Measurements from ENCODE around the gene ITGAL.

- no peak for TF ChIP-seq MAX (IDR thresholded peaks at IDR 0.05)
- TF ChIP-seq RAD21 (IDR thresholded peaks at IDR 0.05; ENCODE audit: low read depth), result no peak
- no peak for TF ChIP-seq REST (IDR thresholded peaks at IDR 0.05; ENCODE audit: low read depth)
- TF ChIP-seq CEBPB (IDR thresholded peaks at IDR 0.05), result no peak
- TF ChIP-seq ZBTB7A (IDR thresholded peaks at IDR 0.05; ENCODE audit: low read depth), result no peak
- TF ChIP-seq NFIC (IDR thresholded peaks at IDR 0.05), result no peak
- TF ChIP-seq FOXM1 (IDR thresholded peaks at IDR 0.05; ENCODE audit: borderline replicate concordance, low read depth), result no peak
- TF ChIP-seq TEAD4 (IDR thresholded peaks at IDR 0.05), result no peak
- no peak for TF ChIP-seq EP300 (IDR thresholded peaks at IDR 0.05; ENCODE audit: borderline replicate concordance)
- TF ChIP-seq YY1 (IDR thresholded peaks at IDR 0.05; ENCODE audit: low read depth), result no peak
- TF ChIP-seq EGR1 (IDR thresholded peaks at IDR 0.05), result no peak
- no peak for TF ChIP-seq CREB1 (IDR thresholded peaks at IDR 0.05; ENCODE audit: low read depth)
- no peak for TF ChIP-seq TAF1 (IDR thresholded peaks at IDR 0.05; ENCODE audit: low read depth)
- no peak for TF ChIP-seq USF1 (IDR thresholded peaks at IDR 0.05)
Measured at GRCh38 chr16:30569281-30569680, 96.7 kb downstream of the ITGAL start.
